Measurements from ENCODE around the gene SCGN.

SCGN gene

DNA sequence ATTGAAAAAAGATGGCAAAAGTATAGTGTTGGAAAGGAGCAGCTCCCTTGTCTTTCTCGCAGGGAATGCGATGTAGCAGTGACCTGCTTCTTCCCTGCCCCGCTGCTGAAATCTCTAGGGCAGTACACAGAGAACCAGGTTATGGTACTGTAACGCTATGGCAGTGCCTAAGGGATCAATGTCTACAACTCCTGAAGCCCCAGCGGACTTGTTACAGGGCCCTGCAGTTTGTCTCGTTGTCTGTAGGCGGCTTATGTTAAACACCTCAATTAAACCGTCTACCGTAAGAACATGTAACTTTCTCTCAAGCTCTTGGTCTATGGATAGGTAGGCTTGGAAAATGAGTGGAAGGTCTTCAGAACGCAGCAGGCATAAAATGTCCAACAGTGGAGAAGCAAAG lies 57.7 kb downstream of the SCGN start:
- TF ChIP-seq FOXP2 (optimal IDR thresholded peaks at IDR 0.05; ENCODE audit: borderline replicate concordance, extremely low read depth, extremely low read length, insufficient read depth) (no peak), TAF1 (IDR thresholded peaks at IDR 0.05; ENCODE audit: borderline replicate concordance, insufficient read depth, low read length) (no peak), POLR2AphosphoS5 (IDR thresholded peaks at IDR 0.05; ENCODE audit: low read depth, low read length) (no peak), SIN3A (IDR thresholded peaks at IDR 0.05; ENCODE audit: borderline replicate concordance, insufficient read depth, low read length) (no peak)
- TF ChIP-seq, protein P1, sequence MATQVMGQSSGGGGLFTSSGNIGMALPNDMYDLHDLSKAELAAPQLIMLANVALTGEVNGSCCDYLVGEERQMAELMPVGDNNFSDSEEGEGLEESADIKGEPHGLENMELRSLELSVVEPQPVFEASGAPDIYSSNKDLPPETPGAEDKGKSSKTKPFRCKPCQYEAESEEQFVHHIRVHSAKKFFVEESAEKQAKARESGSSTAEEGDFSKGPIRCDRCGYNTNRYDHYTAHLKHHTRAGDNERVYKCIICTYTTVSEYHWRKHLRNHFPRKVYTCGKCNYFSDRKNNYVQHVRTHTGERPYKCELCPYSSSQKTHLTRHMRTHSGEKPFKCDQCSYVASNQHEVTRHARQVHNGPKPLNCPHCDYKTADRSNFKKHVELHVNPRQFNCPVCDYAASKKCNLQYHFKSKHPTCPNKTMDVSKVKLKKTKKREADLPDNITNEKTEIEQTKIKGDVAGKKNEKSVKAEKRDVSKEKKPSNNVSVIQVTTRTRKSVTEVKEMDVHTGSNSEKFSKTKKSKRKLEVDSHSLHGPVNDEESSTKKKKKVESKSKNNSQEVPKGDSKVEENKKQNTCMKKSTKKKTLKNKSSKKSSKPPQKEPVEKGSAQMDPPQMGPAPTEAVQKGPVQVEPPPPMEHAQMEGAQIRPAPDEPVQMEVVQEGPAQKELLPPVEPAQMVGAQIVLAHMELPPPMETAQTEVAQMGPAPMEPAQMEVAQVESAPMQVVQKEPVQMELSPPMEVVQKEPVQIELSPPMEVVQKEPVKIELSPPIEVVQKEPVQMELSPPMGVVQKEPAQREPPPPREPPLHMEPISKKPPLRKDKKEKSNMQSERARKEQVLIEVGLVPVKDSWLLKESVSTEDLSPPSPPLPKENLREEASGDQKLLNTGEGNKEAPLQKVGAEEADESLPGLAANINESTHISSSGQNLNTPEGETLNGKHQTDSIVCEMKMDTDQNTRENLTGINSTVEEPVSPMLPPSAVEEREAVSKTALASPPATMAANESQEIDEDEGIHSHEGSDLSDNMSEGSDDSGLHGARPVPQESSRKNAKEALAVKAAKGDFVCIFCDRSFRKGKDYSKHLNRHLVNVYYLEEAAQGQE (IDR thresholded peaks at IDR 0.05; ENCODE audit: insufficient read depth in 1 of 2, low read depth in 2 of 2, low read length in 2 of 2) = no peak

DNA sequence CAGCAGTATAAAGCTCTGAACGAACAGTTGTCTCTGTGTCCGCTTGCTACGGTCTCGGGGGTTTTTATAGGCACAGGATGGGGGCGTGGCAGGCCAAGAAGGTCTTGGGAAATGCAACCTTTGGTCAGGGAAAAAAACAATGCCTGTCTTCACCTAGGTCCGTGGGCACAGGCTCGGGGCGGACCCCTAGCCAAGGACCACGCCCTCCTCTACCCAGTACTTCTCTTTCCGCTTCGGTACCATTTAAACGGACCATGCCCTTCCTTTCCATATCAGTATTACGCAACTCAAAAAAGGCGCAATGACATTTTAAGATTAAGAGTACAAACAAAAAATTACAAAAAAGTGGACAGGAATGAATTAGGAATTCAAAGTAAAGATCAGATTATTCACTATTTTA lies 58.3 kb downstream of the SCGN start:
- TF ChIP-seq, protein P1 (IDR thresholded peaks at IDR 0.05; ENCODE audit: insufficient read depth in 1 of 2, low read depth in 2 of 2, low read length in 2 of 2) = no peak
- TF ChIP-seq FOXP2 (optimal IDR thresholded peaks at IDR 0.05; ENCODE audit: borderline replicate concordance, extremely low read depth, extremely low read length, insufficient read depth) = no peak
- no peak for TF ChIP-seq TAF1 (IDR thresholded peaks at IDR 0.05; ENCODE audit: borderline replicate concordance, insufficient read depth, low read length)
- no peak for TF ChIP-seq POLR2AphosphoS5 (IDR thresholded peaks at IDR 0.05; ENCODE audit: low read depth, low read length)
- TF ChIP-seq SIN3A (IDR thresholded peaks at IDR 0.05; ENCODE audit: borderline replicate concordance, insufficient read depth, low read length) = no peak

DNA sequence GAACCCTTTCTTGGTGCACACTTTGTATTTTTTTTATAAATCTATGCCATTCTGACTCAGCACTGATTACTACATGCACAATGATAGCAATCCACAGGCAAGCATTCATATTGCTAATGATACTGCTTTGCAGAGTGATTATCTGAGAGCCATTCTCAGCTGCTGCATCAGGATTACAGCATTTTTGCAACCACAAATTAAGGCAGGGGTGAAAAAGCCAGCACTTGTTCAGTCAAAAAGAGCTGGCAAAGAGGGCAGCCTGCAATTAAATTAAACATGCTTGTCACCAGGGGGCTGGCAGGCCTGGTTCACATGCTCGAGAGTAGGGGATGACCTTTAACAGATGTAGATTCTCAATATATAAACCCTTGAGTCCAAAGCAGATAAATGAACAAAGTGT lies 61.8 kb downstream of the SCGN start:
- TF ChIP-seq TAF1 (IDR thresholded peaks at IDR 0.05; ENCODE audit: borderline replicate concordance, insufficient read depth, low read length) = no peak
- no peak for TF ChIP-seq POLR2AphosphoS5 (IDR thresholded peaks at IDR 0.05; ENCODE audit: low read depth, low read length)
- no peak for TF ChIP-seq SIN3A (IDR thresholded peaks at IDR 0.05; ENCODE audit: borderline replicate concordance, insufficient read depth, low read length)
- no peak for TF ChIP-seq FOXP2 (optimal IDR thresholded peaks at IDR 0.05; ENCODE audit: borderline replicate concordance, extremely low read depth, extremely low read length, insufficient read depth)
- TF ChIP-seq, protein P1 (IDR thresholded peaks at IDR 0.05; ENCODE audit: insufficient read depth in 1 of 2, low read depth in 2 of 2, low read length in 2 of 2) = no peak

DNA sequence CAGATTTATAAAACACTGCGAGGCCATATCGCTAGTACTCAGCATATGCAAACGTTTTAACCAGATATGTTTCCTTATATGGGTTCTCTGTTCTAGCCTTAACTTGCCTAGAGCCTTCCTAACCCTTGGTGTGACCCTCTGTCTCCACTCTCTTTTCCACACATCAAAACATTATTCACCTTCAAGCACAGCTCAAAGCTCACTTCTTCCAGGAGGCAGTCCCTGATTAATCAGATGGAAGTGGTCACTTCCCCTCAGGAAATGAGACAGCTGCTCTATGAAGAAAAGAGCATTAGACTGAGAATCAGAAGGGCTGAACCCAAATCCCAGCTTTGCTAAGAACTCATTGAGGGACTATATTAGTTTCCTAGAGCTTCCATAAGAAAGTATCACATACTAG lies 62.8 kb downstream of the SCGN start:
- TF ChIP-seq, protein P1 (IDR thresholded peaks at IDR 0.05; ENCODE audit: insufficient read depth in 1 of 2, low read depth in 2 of 2, low read length in 2 of 2) = no peak
- no peak for TF ChIP-seq FOXP2 (optimal IDR thresholded peaks at IDR 0.05; ENCODE audit: borderline replicate concordance, extremely low read depth, extremely low read length, insufficient read depth)
- TF ChIP-seq TAF1 (IDR thresholded peaks at IDR 0.05; ENCODE audit: borderline replicate concordance, insufficient read depth, low read length) = no peak
- no peak for TF ChIP-seq SIN3A (IDR thresholded peaks at IDR 0.05; ENCODE audit: borderline replicate concordance, insufficient read depth, low read length)
- no peak for TF ChIP-seq POLR2AphosphoS5 (IDR thresholded peaks at IDR 0.05; ENCODE audit: low read depth, low read length)

DNA sequence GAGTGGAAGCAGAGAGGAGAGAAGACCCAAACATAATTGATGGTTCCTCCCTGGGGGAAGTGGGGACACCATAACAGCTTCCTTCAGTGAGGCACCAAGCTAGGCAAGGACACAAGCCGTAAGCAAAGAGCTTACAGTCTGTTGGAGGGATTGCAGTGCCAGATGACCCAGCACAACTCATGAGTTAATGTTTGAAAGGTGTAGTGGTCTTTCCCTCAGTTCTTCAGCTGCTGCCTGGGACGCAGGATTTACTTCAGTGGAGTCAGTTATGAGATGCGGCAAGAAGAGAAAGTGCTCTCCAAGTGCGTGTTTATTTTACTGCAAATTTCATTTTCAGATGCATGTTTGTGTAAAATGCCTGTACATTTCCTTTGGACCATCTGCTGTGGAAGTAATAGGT lies 63.8 kb downstream of the SCGN start:
- TF ChIP-seq TAF1 (IDR thresholded peaks at IDR 0.05; ENCODE audit: borderline replicate concordance, insufficient read depth, low read length) (no peak), POLR2AphosphoS5 (IDR thresholded peaks at IDR 0.05; ENCODE audit: low read depth, low read length) (no peak), FOXP2 (optimal IDR thresholded peaks at IDR 0.05; ENCODE audit: borderline replicate concordance, extremely low read depth, extremely low read length, insufficient read depth) (no peak), SIN3A (IDR thresholded peaks at IDR 0.05; ENCODE audit: borderline replicate concordance, insufficient read depth, low read length) (no peak)
- TF ChIP-seq, protein P1 (IDR thresholded peaks at IDR 0.05; ENCODE audit: insufficient read depth in 1 of 2, low read depth in 2 of 2, low read length in 2 of 2) = no peak

All from PFSK-1 (cell line).